Parathyroid adenoma (tissue), 2 donors: ENCODE results near the gene NDC80.

Experiments used
- H2AFZ ChIP-seq: fragments of 300-600 bp; sonication (generic); one replicate; pipeline ENCODE4 v1.7.0; 2017; ENCODE audit warnings: antibody characterized with exemption, mild to moderate bottlenecking
- H3K27ac ChIP-seq: fragments of 300-600 bp; sonication (generic); one replicate; pipeline ENCODE4 v1.7.0; 2017
- H3K27me3 ChIP-seq: fragments of 300-600 bp; sonication (generic); one replicate; pipeline ENCODE4 v1.7.0; 2017; ENCODE audit warnings: low read length; ENCODE audit not compliant: control insufficient read depth, insufficient read depth
- H3K36me3 ChIP-seq: fragments of 300-600 bp; sonication (generic); one replicate; pipeline ENCODE4 v1.7.0; 2017; ENCODE audit warnings: low read length; ENCODE audit not compliant: control insufficient read depth, insufficient read depth
- H3K4me1 ChIP-seq: fragments of 300-600 bp; sonication (generic); one replicate; pipeline ENCODE4 v1.7.0; 2017; ENCODE audit warnings: control low read depth
- H3K4me2 ChIP-seq: fragments of 300-600 bp; sonication (generic); one replicate; pipeline ENCODE4 v1.7.0; 2017; ENCODE audit warnings: low read length
- H3K4me3 ChIP-seq: fragments of 300-600 bp; sonication (generic); one replicate; pipeline ENCODE4 v1.7.0; 2017; ENCODE audit warnings: low read depth, low read length
- H3K79me2 ChIP-seq: fragments of 300-600 bp; sonication (generic); one replicate; pipeline ENCODE4 v1.7.0; 2017; ENCODE audit warnings: control low read depth
- H3K9ac ChIP-seq: fragments of 300-600 bp; sonication (generic); one replicate; pipeline ENCODE4 v1.7.0; 2017; ENCODE audit warnings: mild to moderate bottlenecking
- H3K9me3 ChIP-seq: fragments of 300-600 bp; sonication (generic); one replicate; pipeline ENCODE4 v1.7.0; 2017; ENCODE audit warnings: low read length; ENCODE audit not compliant: control insufficient read depth
- CTCF ChIP-seq: fragments of 300-600 bp; sonication (generic); IDR thresholded peaks from one replicate; pipeline ENCODE4 v1.7.0; 2017; ENCODE audit warnings: antibody characterized with exemption, mild to moderate bottlenecking
- donor health status: primary hyperparathyroidism.

NDC80 gene

DNA sequence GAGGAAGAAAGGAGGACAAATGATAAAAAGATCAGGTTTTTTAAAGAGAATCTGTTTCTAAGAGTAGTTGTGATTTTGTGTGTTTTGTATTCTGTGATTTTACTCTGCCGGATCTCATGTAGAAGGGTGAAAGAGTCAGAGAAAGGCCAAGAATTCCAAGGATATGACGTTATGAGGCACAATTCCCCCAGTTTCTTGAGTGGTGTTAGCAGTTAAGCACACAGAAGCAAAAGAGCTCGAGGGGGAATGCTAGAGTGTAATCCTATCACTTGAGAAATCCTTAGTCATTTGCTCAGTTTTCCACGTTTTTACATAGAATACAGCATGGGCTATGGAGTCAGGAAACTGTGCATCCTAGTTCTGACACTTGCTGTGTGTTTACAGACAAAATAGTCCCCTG lies 34.9 kb upstream of the NDC80 start:
- H3K9ac ChIP-seq, result no peak overlapping the region
- no peaks in the 10 kb centered on the region for H3K9me3 ChIP-seq
- no peak overlapping the region for H2AFZ ChIP-seq
- H3K27ac ChIP-seq, result no peak overlapping the region
- H3K79me2 ChIP-seq, result no peaks in the 10 kb centered on the region
- no peaks in the 10 kb centered on the region for H3K4me1 ChIP-seq
- H3K27me3 ChIP-seq, result no peaks in the 10 kb centered on the region
- H3K4me2 ChIP-seq, result no peak overlapping the region
- H3K4me3 ChIP-seq, result no peak overlapping the region
- H3K36me3 ChIP-seq, result no peaks in the 10 kb centered on the region
- no peak for TF ChIP-seq CTCF

DNA sequence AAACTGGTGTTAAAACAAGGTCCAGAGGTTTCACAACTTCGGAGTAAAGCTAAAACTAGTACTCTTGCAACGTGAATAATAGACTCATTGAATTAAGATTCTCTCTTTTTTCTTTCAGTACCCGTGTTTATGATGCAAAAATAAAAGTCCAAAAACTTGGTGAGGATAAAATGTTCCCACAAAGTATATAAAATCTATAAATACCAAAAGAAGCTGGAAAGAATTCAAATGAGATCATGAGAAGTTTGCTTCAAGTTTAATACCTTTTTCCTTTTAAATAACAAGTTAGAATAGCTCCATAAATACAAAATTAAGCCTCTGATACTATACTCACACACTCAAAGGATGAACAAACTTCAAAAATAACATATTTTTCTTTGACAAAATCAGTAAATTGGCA lies 34.1 kb upstream of the NDC80 start:
- no peaks in the 10 kb centered on the region for H3K4me1 ChIP-seq
- H3K79me2 ChIP-seq, result no peaks in the 10 kb centered on the region
- no peak overlapping the region for H3K9ac ChIP-seq
- H3K4me3 ChIP-seq, result no peak overlapping the region
- no peaks in the 10 kb centered on the region for H3K36me3 ChIP-seq
- H3K27ac ChIP-seq, result no peak overlapping the region
- no peak overlapping the region for H2AFZ ChIP-seq
- no peaks in the 10 kb centered on the region for H3K27me3 ChIP-seq
- H3K9me3 ChIP-seq, result no peaks in the 10 kb centered on the region
- no peak for TF ChIP-seq CTCF
- no peak overlapping the region for H3K4me2 ChIP-seq

DNA sequence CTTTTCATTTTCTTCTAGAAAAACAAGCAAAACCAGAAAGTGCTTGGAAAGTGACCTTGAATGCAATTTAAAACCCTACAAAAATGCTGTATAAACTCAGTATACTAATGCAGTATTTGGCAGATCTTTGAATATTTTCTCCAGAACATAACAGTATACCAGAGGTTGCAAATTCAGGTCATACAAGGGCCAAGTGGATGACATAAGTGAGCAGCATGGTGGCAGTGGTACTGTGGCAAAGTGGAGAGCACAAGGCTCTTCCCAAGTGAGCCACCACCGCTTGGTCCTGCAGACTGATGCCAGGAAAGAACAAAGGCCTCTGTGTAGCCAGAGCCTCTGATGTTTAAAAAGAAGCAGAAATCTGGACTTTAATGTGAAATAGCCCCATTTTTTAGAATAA lies 33.1 kb upstream of the NDC80 start:
- Histone ChIP-seq H2AFZ (no peak overlapping the region), H3K4me2 (no peak overlapping the region), H3K79me2 (no peaks in the 10 kb centered on the region), H3K4me1 (no peaks in the 10 kb centered on the region), H3K27ac (no peak overlapping the region), H3K9ac (no peak overlapping the region), H3K36me3 (no peaks in the 10 kb centered on the region), H3K27me3 (no peaks in the 10 kb centered on the region), H3K9me3 (no peaks in the 10 kb centered on the region), H3K4me3 (no peak overlapping the region)
- TF ChIP-seq CTCF, result no peak

- TF ChIP-seq CTCF, result no peak
- no peak overlapping the region for H3K9ac ChIP-seq
- no peaks in the 10 kb centered on the region for H3K79me2 ChIP-seq
- no peaks in the 10 kb centered on the region for H3K36me3 ChIP-seq
- H3K9me3 ChIP-seq, result no peaks in the 10 kb centered on the region
- no peaks in the 10 kb centered on the region for H3K27me3 ChIP-seq
- H3K4me3 ChIP-seq, result no peak overlapping the region
- no peak overlapping the region for H3K27ac ChIP-seq
- H3K4me1 ChIP-seq, result no peaks in the 10 kb centered on the region
- no peak overlapping the region for H2AFZ ChIP-seq
- H3K4me2 ChIP-seq, result no peak overlapping the region
Measured at GRCh38 chr18:2538844-2539243, 32.5 kb upstream of the NDC80 start.

DNA sequence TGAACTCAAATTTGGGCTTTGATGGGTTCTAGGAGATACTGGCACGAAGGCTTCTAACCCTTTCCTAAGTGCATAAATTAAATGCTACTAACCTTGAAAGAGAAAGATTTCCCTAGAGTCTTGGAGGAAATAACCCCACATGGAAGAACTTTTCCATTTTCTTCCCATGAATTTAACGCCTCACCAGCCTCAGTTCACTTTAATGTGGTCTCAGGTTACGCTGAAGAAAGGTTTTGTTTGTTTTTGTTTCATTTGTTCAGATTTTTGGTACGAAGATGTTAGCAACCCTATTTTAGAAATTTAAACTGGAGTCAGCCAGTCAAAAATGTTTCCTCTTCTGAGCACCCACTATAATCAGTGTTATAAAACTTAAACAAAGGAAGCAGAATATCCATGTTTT lies 30.8 kb upstream of the NDC80 start:
- no peaks in the 10 kb centered on the region for H3K9me3 ChIP-seq
- H3K27ac ChIP-seq, result no peak overlapping the region
- no peak overlapping the region for H3K4me2 ChIP-seq
- H3K79me2 ChIP-seq, result no peaks in the 10 kb centered on the region
- no peak overlapping the region for H3K9ac ChIP-seq
- no peaks in the 10 kb centered on the region for H3K4me1 ChIP-seq
- no peak overlapping the region for H2AFZ ChIP-seq
- H3K27me3 ChIP-seq, result no peaks in the 10 kb centered on the region
- no peaks in the 10 kb centered on the region for H3K36me3 ChIP-seq
- H3K4me3 ChIP-seq, result no peak overlapping the region
- no peak for TF ChIP-seq CTCF
